Body of pancreas (tissue), 4 donors: ENCODE data around the gene ZNF771. TPM values are rescaled to one million over a fixed set of nuclear protein-coding genes. Genes with fewer than 3 reads are reported as not detected.

Experiments used
- ATAC-seq: fragments of 150-250 bp; one replicate; pipeline ENCODE4 v1.9.1; 2016
- DNase-seq, 4 donors: peaks; one replicate each; pipeline ENCODE4 v3.0.0-alpha.2; 2019
- H3K27ac ChIP-seq, 4 donors: fragments of 200-600 bp; sonication (generic); 1 replicate in 3 of 4; 2 replicates in 1 of 4; pipeline versions ENCODE4 v1.5.1 to v1.6.1; 2016 to 2019; ENCODE audit warnings: mild to moderate bottlenecking in 1 of 4, mixed read lengths in 1 of 4, moderate library complexity in 1 of 4
- H3K27me3 ChIP-seq, 2 donors: fragments of 200-600 bp; sonication (generic); one replicate each; pipeline ENCODE4 v1.6.0; 2016; ENCODE audit warnings: mild to moderate bottlenecking in 1 of 2
- H3K36me3 ChIP-seq, 2 donors: fragments of 200-600 bp; sonication (generic); replicated peaks in 1 of 2; 2 replicates each; pipeline ENCODE4 v1.5.1; 2016; ENCODE audit warnings: low read depth in 2 of 2; ENCODE audit not compliant: insufficient read depth in 1 of 2
- H3K4me1 ChIP-seq: fragments of 200-600 bp; sonication (generic); one replicate; pipeline ENCODE4 v1.6.0; 2016
- H3K4me3 ChIP-seq, 2 donors: fragments of 200-600 bp; sonication (generic); 1 replicate in 1 of 2; 2 replicates in 1 of 2; pipeline ENCODE4 v1.5.1; 2016 to 2019
- H3K9me3 ChIP-seq, 3 donors: fragments of 200-600 bp; sonication (generic); 1 replicate in 2 of 3; 2 replicates in 1 of 3; pipeline ENCODE4 v1.5.1; 2016
- POLR2A ChIP-seq, 3 donors: fragments of 450-650 bp; IDR thresholded peaks; one replicate each; pipeline ENCODE4 v1.6.1; 2016; ENCODE audit warnings: antibody characterized with exemption in 3 of 3, mild to moderate bottlenecking in 2 of 3
- WGBS, 2 donors: methylation state at CpG; one replicate each; pipeline ENCODE4 v1.1.5; 2017; 5-methylcytosine and 5-hydroxymethylcytosine counted together
- intact Hi-C: fragments of 100-400 bp; cut with DNase I; formaldehyde crosslinking; loops from one replicate; pipeline ENCODE4 v1.15.1; 2023
- total RNA-seq, 2 donors: library from RNA; depleted of rRNA; stranded (reverse); fragments of >200 nt; gene quantifications; one replicate each; pipeline ENCODE4 v1.1.0, GENCODE V29; 2016
- TF ChIP-seq, protein P1 (sequence below), 7 experiments: fragments of 450-650 bp in 4 of 7; fragments of 200-600 bp in 3 of 7; sonication (generic) in 3 of 7; IDR thresholded peaks; one replicate each; pipeline ENCODE4 v1.5.1; 2016 to 2019; ENCODE audit warnings: antibody characterized with exemption in 7 of 7

The ZNF771 gene
- total RNA-seq, 2 donors from 2014 or later: 16.6 to 18.8 TPM

DNA sequence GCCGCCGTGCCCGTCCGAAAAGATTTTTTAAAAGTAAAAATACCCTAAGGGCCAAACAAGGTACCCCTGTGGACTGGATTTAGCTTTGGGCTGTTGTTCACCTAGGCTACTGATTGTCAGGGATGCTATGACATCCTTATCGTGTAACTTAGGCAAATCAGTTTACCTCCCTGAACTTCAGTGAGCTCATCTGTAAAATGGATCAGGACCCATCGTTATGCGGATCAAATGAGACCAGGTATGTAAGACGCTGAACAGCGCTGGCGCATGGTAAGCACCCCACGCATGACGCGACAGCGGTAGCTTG, 658 bp upstream of the ZNF771 start:
- WGBS, 2 donors: 12 to 16% methylated on average over 14 of the region's 14 CpGs
- H3K4me3 ChIP-seq: peak overlapping the region in 1 of 2 donors; percentile 54
- H3K4me1 ChIP-seq: peaks cover 37% of the 10 kb centered on the region
- ATAC-seq: no peak
- no peak for DNase-seq
- no peaks in the 10 kb centered on the region for H3K36me3 ChIP-seq
- intact Hi-C loops: no loop called here
- no peaks in the 10 kb centered on the region for H3K9me3 ChIP-seq
- no peaks in the 10 kb centered on the region for H3K27me3 ChIP-seq
- peak overlapping the region in 3 of 4 donors; percentile 75 to 92 (median 90) for H3K27ac ChIP-seq
- TF ChIP-seq, protein P1, sequence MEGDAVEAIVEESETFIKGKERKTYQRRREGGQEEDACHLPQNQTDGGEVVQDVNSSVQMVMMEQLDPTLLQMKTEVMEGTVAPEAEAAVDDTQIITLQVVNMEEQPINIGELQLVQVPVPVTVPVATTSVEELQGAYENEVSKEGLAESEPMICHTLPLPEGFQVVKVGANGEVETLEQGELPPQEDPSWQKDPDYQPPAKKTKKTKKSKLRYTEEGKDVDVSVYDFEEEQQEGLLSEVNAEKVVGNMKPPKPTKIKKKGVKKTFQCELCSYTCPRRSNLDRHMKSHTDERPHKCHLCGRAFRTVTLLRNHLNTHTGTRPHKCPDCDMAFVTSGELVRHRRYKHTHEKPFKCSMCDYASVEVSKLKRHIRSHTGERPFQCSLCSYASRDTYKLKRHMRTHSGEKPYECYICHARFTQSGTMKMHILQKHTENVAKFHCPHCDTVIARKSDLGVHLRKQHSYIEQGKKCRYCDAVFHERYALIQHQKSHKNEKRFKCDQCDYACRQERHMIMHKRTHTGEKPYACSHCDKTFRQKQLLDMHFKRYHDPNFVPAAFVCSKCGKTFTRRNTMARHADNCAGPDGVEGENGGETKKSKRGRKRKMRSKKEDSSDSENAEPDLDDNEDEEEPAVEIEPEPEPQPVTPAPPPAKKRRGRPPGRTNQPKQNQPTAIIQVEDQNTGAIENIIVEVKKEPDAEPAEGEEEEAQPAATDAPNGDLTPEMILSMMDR (IDR thresholded peaks at IDR 0.05): no peak
- no peak for TF ChIP-seq POLR2A (IDR thresholded peaks at IDR 0.05)

DNA sequence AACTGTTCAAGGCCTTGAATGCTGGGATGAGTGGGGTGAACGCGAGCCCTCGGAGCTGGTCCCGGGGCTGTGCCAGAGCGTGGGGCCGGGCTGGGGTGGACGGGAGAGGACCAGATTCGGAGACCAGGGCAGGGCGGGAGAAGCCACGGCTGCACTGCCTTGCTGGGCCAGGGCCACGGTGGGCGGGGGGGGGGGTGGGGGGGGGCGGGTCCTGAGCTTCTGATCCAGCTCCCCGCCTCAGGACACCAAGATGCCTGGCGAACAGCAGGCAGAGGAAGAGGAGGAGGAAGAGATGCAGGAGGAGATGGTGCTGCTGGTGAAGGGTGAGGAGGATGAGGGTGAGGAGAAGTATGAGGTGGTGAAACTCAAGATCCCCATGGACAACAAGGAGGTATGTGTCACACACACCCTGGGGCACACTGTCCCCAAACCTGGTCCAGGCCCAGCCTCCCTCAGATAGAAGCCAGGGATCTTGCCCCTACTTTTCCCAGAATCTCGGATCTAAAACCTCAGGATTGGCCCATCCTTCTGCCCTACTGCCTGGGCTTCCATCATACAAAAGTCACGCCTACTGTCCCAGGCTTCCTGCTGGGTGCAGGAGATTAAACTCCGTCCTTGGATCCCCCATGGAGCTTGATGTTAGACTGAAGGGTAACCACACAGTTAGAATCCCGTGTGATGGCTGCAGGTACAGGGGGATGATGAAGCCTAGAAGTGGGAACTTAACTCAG, 563 bp downstream of the ZNF771 start:
- no peak for DNase-seq
- WGBS, 2 donors: 12 to 14% methylated on average over 13 to 18 of the region's 19 CpGs
- intact Hi-C loops: no loop called here

DNA sequence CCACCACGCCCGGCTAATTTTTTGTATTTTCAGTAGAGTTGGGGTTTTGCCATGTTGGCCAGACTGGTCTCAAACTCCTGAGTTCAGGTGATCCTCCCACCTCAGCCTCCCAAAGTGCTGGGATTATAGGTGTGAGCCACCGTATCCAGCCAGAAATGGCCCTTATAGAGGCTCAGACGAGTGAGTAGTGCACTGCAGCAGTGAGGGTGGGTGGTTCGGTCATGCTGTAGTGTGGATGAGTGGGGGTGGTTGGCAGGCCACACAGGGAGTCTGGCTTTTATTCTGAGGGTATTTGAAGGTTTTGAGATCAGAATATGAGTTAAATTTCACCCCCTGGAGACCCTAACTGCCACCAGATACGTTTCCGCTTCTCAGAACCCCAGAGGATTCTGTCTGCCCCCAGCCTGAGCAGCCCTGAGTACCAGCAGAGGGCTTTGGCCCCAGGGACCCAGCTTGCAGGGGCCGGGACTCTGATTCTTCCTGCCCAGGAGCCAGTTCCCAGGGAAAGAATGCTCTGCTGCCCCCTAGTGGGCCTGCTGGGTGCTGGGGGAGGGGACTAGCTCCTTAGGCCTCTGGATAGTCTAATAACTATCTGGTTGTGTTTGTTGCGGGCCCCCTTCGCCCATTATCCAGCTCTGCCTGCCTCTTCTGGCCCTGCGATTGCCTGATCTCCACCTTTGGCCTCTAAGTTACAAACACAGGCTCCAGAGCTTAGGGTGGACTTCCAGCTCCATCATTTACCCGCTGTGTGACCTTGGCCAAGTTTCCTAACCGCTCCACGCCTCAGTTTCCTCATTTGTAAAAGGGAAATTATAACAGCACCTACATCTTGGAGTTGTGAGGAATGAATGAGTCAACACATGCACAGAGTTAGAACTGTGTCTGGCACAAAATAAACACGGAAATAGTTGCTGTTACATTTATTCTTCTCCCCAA, 2.0 kb downstream of the ZNF771 start:
- no peaks in the 10 kb centered on the region for H3K27me3 ChIP-seq
- peak overlapping the region; percentile 36 to 68 (median 50) for H3K27ac ChIP-seq
- ATAC-seq (peak; percentile 70), DNase-seq (peak; percentile 91 to 95 (median 93))
- no peak for TF ChIP-seq POLR2A (IDR thresholded peaks at IDR 0.05)
- TF ChIP-seq, protein P1 (IDR thresholded peaks at IDR 0.05): peak; percentile 93 to 97 (median 96)
- H3K4me3 ChIP-seq: no peak overlapping the region
- WGBS, 2 donors: 34 to 45% methylated on average over 10 to 15 of the region's 15 CpGs
- H3K9me3 ChIP-seq: no peaks in the 10 kb centered on the region
- peaks cover 52% of the 10 kb centered on the region for H3K4me1 ChIP-seq
- intact Hi-C loops: no loop called here
- no peaks in the 10 kb centered on the region for H3K36me3 ChIP-seq

More for the DNA sequence above, 563 bp downstream of the ZNF771 start:
- H3K4me3 ChIP-seq: peak overlapping the region; percentile 54 to 57
- TF ChIP-seq, protein P1 (IDR thresholded peaks at IDR 0.05): no peak
- TF ChIP-seq POLR2A (IDR thresholded peaks at IDR 0.05): no peak
- peaks cover 38% of the 10 kb centered on the region for H3K4me1 ChIP-seq
- H3K36me3 ChIP-seq: no peaks in the 10 kb centered on the region
- no peaks in the 10 kb centered on the region for H3K27me3 ChIP-seq
- H3K9me3 ChIP-seq: no peaks in the 10 kb centered on the region
- peak; percentile 2 for ATAC-seq
- peak overlapping the region; percentile 64 to 92 (median 82) for H3K27ac ChIP-seq

DNA sequence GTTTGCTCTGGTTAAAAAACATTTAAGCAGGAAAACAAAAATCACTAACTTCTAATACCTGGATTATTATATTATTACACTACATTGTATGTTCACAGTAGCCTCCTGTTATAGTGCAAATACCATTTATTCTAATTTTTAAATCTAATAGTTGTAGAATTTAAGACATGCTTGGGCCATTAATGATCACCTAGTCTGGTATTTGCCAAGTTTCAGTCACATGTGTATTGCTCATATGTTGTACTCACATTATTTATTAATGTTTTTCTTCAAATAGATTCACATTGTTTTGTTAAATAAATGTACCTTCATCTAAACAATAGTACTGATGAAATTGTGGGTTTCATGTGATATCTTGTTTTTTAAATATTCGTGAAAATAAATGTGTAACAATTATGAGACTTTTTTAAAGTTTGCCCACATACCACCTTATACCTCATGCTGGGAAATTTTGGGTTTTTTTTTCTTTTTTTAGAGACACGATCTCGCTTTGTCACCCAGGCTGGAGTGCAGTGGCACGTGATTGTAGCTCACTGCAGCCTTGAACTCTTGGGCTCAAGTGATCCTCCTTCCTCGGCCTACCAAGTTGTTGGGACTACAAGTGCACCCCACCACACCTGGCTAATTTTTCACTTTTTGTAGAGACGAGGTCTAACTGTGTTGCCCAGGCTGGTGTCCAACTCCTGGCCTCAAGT, 5.9 kb downstream of the ZNF771 start:
- Histone ChIP-seq H3K9me3 (no peaks in the 10 kb centered on the region), H3K4me1 (peaks cover 51% of the 10 kb centered on the region), H3K36me3 (no peaks in the 10 kb centered on the region), H3K4me3 (no peak overlapping the region), H3K27me3 (no peaks in the 10 kb centered on the region), H3K27ac (peak overlapping the region; percentile 76 to 86 (median 84))
- 62 to 64% methylated on average over 6 of the region's 6 CpGs for WGBS, 2 donors
- ATAC-seq (no peak), DNase-seq (no peak)
- intact Hi-C loops: no loop called here
- TF ChIP-seq, protein P1 (IDR thresholded peaks at IDR 0.05): no peak
- TF ChIP-seq POLR2A (IDR thresholded peaks at IDR 0.05): no peak
